GM19372 (cell line): ENCODE results near the gene TMEM214.
A peak's percentile ranks its signal among the peaks of the same experiment; 100 is the strongest.
"Not testable (repeated sequence)": the region's sequence is repeated elsewhere in the genome, so short reads cannot be mapped to it uniquely, and the experiment has no call there.

Experiments
- ATAC-seq: cut with Tn5 transposase; IDR thresholded peaks from one replicate; pipeline ENCODE4 v1.9.1; 2021; ENCODE audit warnings: mild to moderate bottlenecking, low read depth, moderate library complexity; ENCODE audit not compliant: unreplicated experiment

The TMEM214 gene

DNA sequence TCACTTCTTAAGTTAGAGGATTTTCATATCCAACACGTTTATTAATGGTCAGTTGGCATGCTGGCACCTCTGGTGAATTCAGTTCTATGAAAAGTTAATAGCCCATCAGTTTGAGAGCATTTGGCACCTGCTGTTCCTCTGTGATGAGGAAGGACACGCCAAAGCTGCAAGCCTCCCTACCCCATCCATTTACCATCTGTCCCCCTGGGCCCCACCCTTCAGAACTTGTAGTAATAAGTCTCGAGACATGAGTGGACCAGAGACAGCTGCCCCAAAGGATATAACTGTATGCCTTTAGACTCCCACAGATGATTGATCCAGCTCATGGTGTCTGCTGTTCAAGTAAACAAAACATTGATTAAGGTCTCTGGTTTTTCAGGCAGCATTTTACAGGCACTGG, 32.4 kb downstream of the TMEM214 start:
- no peak for ATAC-seq

DNA sequence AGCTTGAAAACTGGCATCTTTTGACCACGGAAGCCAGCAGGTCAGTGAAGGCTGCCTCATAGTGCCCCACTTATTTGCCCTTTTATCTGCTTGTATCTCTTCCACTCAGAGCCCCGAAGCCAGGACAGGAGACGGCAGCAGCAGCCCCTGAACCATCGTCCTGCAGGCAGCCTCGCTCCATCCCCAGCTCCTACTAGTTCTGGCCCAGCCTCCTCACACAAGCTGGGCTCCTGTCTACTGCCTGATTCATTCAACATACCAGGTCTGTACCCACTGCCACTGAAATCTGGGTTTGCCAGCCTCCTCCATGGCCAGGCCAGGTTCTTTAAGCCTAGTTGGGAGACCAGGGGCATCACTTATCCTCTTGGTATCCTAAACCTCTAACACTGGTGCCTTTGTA, 34.6 kb downstream of the TMEM214 start:
- ATAC-seq, result no peak

DNA sequence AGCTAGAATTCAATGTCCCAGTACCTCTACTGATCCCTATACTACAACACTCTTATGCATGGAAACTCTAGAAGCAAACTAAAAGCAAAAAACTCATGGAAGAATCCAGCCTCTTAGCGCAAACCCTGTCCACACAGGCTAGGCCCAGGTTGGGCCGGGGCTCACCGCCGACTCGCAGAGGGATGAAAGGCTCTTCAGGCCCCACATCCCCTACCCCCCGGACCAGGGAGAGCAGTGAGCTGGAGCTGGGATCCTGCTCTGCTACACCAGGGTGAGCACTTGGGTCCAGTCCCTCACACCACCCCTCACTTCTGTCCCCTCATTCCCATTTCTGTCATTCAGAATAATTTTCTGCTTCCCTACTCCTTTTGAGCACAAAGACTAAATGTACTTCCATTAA, 36.7 kb downstream of the TMEM214 start:
- ATAC-seq, result no peak

- ATAC-seq, result no peak
These were observed 37.3 kb downstream of the TMEM214 start for GRCh38 chr2:27069961-27070618.

DNA sequence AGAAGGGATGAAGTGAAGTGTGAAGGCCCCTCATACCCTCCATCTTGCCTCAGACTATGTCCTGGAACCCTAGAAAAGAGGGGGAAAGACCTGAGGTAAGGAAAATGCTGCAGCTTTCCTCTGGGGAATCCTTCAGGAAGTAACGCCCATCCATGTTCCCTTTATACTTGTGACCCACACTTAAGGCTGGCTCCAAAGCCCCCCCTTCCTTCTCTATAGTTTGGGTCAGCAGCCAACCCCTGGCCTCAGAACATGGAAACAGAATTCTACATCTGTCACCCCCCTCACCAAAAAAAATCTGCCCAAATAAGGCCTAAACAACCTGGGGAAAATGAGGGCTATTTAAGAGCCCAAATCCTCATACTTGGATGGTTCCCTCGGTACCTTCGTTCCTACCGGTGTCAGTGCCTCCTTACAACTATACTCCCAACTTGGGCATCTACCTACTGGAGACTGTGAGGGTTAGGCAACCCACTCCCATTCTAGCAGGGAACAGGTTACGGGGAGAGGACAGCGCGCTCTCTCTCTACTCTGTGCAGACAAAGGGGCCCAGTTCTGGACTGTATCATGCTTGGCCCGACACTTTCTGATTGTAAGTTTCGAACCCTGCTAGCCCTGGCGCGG, 38.0 kb downstream of the TMEM214 start:
- peak; percentile 1 for ATAC-seq

DNA sequence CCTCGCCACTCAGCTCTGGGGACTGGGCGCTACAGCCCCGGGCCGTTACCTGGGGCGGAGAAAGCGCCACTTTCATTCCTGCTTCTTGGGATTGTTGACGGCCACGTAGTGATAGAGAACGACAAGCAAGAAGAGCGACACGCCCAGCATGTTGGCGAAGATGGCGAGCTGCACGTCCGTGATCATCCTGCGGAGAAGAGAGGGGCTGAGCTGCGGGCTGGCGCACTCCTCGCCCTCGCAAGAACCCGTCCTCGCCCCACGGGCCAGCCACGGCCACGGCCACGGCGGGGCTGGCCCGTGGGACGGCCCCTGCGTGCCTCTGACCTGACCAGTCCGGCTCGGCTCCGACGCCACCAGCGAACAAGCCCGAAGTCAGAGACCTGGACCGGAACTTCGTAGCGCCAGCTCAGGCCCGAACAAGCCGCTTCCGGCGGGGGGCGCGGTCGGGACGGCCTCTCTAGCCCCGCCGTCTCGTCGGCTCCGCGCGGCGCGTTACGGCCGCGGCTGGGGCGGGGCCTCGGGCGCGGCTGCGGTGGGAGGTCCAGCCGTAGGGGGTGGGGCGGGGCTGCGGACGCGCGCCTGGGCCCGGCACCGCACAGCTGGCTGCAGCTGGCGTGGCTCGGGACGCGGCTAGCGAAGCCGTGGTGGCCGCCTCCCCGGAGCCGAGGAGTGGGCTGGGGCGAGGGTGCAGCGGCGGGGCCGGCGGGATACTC, 38.7 kb downstream of the TMEM214 start, which contains the start of gene OST4:
OST4 (minus strand) TSS at position 378 of the 713 bp plus-strand sequence.
- peak; percentile 93 for ATAC-seq

DNA sequence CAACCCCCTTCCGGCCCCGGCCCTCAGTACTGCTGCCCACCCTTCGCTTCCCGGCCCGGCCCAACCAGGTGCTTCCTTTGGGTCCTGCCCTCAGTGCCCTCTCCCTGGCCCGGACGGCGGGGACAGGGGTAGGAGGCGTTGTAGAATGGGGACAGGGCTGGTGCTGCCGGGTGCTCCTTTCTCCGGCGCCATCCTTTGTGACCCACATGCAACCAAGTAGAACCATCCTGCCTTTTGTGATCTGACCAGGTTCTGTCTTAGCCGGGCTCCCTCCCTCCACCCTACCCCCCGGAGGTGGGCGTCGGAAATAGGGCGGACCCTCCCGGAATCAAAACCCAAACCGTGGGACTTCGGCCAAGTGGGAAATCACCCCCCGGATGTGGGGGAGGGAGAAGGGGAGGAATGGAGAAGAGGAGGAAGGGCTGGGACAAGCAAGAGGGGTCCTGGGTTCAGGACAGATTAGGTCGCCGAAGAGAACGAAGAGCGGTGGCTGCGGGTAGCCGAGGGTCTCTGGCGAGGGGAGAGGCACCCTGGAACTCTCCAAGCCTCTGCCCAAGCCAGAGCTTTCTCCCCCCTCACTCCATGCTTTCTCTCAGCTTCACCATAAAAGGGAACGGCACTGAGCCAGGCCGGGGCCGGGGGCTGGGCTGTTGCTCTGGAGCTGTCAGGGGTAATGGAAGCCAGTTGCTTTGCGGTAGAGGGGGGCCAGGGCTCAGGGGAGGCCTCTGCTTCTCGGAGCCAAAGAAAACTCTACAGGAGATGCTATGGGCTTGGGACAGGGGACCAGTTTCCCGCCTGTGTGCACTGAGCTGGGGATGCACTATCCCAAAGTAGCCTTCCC, 39.4 kb downstream of the TMEM214 start:
- ATAC-seq, result peak; percentile 19

- no peak for ATAC-seq
These were observed 40.2 kb downstream of the TMEM214 start for GRCh38 chr2:27072920-27073319.

- ATAC-seq, result no peak
These were observed 41.0 kb downstream of the TMEM214 start for GRCh38 chr2:27073782-27074181.

DNA sequence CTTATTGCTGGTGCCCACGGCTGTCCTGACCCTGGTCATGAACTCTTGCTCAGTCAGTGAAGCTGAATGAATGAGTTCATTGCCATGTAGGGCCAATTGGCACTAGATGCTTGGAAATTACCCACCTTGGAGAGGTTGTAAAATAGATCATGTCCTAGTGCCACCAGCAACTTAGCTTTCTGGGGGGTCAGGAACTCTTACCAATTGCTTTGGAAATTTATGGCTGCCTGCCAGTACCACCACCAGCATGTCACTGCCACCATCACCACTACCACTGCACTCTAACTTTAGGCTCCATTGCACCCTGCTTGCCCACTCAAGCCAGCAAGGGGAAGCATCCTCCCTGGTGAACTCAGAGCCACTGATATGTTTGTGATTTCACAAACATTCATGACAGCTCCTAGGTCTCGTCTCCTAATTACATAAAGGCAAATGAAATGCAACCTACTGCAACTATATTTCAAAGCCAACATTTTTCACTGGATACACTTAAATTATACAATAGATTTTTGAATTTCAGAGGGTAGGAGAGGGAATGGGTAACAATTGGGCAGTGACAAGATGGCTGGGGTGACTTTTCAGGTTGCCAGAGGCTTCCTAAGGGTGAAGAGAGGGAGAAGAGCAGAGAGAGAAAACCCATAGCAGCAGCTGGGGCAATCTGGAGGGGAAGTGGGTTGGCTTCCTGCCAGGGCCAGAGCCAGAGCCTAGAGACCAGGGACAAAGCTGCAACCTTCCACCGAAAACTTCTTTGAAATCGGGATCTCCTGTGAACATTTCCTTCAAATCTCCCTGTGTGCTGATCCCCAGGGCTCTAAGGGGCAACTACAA, 42.2 kb downstream of the TMEM214 start:
- ATAC-seq, result no peak

DNA sequence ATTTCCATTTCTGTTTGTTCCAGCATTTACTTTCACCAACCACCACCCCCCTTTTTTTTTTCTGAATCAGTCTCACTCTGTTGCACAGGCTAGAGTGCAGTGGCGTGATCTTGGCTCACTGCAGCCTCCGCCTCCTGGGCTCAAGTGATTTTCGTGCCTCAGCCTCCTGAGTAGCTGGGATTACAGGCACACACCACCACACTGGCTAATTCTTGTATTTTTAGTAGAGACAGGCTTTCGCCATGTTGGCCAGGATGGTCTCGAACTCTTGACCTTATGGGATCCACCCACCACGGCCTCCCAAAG, 42.8 kb downstream of the TMEM214 start:
- not testable (repeated sequence) for ATAC-seq

GRCh38 chr2:27076323-27076722, 43.6 kb downstream of the TMEM214 start:
- ATAC-seq, result no peak

GRCh38 chr2:27077231-27077630, 44.5 kb downstream of the TMEM214 start:
- ATAC-seq, result no peak

DNA sequence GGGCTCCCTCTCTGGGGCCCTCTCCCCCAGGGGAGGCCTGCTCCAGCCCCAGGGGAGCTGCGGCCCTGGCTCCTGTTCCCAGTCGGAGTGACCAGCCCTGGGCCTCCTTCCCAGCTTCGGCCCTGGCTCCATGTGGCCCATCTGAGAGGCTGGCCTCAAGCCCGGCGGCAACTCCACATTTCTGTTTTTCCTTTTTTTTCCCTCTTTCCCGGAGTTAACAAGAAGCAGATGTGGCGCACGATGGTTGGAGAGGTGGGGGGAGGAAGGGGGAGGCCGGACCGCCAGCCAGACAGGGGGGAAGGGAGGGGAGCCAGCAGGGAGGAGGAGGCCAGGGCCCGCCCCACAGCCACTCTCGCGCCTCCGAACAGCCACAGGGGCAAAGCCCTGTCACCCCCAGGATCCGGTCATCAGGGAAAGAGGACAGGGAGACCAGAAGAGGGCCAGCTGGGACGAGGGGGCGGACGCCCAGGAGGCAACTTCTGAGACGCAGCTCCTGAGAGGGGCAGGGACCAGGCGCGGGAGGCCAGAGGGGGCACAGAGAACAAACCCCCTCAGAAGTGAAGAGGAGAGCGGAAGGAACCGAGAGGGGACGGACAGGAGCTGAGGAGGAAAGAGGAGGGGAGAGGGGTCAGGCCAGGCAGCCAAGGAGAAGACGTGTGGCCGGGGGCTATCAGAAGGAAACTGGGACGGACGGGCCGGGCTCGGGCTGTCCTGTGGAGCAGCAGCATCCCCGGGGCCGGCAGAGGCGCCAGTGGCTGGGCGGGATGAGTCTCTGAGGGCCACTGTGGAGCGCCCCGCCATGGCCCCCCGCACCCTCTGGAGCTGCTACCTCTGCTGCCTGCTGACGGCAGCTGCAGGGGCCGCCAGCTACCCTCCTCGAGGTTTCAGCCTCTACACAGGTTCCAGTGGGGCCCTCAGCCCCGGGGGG, 45.8 kb downstream of the TMEM214 start, which contains the start of gene EMILIN1:
EMILIN1 (plus strand) TSS at position 349 of the 928 bp plus-strand sequence; CDS start at position 800, 451 bp downstream.
- ATAC-seq, result no peak

- ATAC-seq, result no peak
These were observed 46.7 kb downstream of the TMEM214 start for GRCh38 chr2:27079233-27080139.

- no peak for ATAC-seq
These were observed 47.3 kb downstream of the TMEM214 start for GRCh38 chr2:27080140-27080469.

DNA sequence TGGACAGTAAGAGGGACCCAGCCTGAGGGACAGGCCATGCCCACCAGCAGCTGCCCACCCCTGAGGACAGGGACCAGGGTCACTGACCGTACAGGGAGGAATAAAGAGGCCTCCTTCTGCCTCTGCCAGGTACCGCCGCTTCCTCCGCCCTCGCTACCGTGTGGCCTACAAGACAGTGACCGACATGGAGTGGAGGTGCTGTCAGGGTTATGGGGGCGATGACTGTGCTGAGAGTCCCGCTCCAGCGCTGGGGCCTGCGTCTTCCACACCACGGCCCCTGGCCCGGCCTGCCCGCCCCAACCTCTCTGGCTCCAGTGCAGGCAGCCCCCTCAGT, 47.8 kb downstream of the TMEM214 start:
- ATAC-seq, result no peak
